GM18858 (cell line): ENCODE measurements around the gene CERS6.

Experiments
- ATAC-seq: cut with Tn5 transposase; IDR thresholded peaks from one replicate; pipeline ENCODE4 v1.9.1; 2021; ENCODE audit not compliant: unreplicated experiment

Gene CERS6

GRCh38 chr2:168722592-168722991, 266.5 kb downstream of the CERS6 start:
- ATAC-seq = no peak

- ATAC-seq = no peak
Measured at GRCh38 chr2:168723275-168723899, 267.3 kb downstream of the CERS6 start.

- ATAC-seq = peak; percentile 53
Measured at GRCh38 chr2:168726375-168726774, 270.3 kb downstream of the CERS6 start.

- ATAC-seq = no peak
Measured at GRCh38 chr2:168727904-168728470, 271.9 kb downstream of the CERS6 start.

GRCh38 chr2:168729455-168729854, 273.4 kb downstream of the CERS6 start:
- no peak for ATAC-seq

- no peak for ATAC-seq
Measured at GRCh38 chr2:168730344-168730743, 274.3 kb downstream of the CERS6 start.

GRCh38 chr2:168731002-168731401, 274.9 kb downstream of the CERS6 start:
- ATAC-seq = no peak

GRCh38 chr2:168731616-168732015, 275.5 kb downstream of the CERS6 start:
- no peak for ATAC-seq

- ATAC-seq = no peak
Measured at GRCh38 chr2:168732100-168732499, 276.0 kb downstream of the CERS6 start.

- no peak for ATAC-seq
Measured at GRCh38 chr2:168732506-168732905, 276.4 kb downstream of the CERS6 start.

- ATAC-seq = no peak
Measured at GRCh38 chr2:168734199-168734760, 278.2 kb downstream of the CERS6 start.

- no peak for ATAC-seq
Measured at GRCh38 chr2:168736649-168737445, 280.8 kb downstream of the CERS6 start.

- no peak for ATAC-seq
Measured at GRCh38 chr2:168738062-168738461, 282.0 kb downstream of the CERS6 start.

GRCh38 chr2:168740360-168740759, 284.3 kb downstream of the CERS6 start:
- no peak for ATAC-seq

GRCh38 chr2:168740788-168741187, 284.7 kb downstream of the CERS6 start:
- ATAC-seq = no peak

- ATAC-seq = no peak
Measured at GRCh38 chr2:168742258-168742932, 286.3 kb downstream of the CERS6 start.

GRCh38 chr2:168744844-168745243, 288.8 kb downstream of the CERS6 start:
- ATAC-seq = no peak

- ATAC-seq = no peak
Measured at GRCh38 chr2:168748461-168748860, 292.4 kb downstream of the CERS6 start.

- ATAC-seq = no peak
Measured at GRCh38 chr2:168749297-168749696, 293.2 kb downstream of the CERS6 start.

GRCh38 chr2:168751104-168751740, 295.1 kb downstream of the CERS6 start:
- peak; percentile 80 for ATAC-seq

GRCh38 chr2:168752361-168752760, 296.3 kb downstream of the CERS6 start:
- no peak for ATAC-seq
